Erythroblast (primary cell): ENCODE results near the gene TAPT1.

Experiments
- GATA1 ChIP-seq: IDR thresholded peaks from 2 replicates; pipeline ENCODE4 v1.6.1; 2011; ENCODE audit warnings: low read depth, mild to moderate bottlenecking, control low read depth, low read length, moderate library complexity
- POLR2A ChIP-seq: IDR thresholded peaks from 2 replicates; pipeline ENCODE4 v1.6.1; 2011; ENCODE audit warnings: mild to moderate bottlenecking, low read length

GRCh38 chr4:16240300-16240699, 14.0 kb upstream of the TAPT1 start:
- TF ChIP-seq POLR2A (no peak), GATA1 (no peak)
